ENCODE data around the gene KRT74.
"Not testable (repeated sequence)": the region's sequence is repeated elsewhere in the genome, so short reads cannot be mapped to it uniquely, and the experiment has no call there.

The KRT74 gene

DNA sequence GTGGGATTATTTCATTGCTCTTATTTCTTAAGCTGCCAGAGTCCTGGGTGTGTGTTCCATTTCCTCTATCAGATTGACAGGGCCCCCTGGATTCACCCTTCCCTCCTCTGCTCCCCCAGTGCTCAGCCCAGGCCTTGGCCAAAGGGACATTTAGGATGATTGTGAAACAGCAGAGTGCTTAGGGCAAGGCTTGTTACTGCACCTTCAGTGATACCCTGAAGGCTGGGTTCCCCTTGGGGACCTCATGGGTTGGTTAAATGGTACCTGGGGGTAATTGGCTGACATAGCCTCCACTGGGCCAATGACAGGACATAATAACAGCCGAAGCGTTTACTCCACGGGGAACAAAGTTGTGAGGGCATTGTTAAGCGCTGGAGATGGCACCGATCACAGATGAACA, 28.9 kb upstream of the KRT74 start:
- DNase-seq, result no peak

DNA sequence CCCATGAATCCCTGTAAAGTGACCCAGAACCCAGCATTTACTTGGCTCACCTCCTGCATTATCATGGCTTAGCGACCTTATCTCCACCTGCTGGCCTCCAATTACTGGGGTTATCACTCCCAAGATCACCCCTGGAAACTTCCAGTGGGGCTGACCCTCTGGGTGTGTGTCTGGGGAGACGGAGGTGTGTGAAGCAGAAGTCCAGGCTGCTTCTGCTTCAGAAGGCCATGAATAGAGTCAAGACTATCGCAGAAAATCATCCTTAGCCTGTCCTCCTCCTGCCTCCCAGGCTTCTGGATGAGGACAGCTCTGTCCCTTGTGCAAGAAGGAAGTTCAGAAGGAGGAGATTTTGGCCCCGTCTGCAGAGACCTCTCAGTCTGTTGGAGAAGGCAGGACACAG, 28.0 kb upstream of the KRT74 start:
- no peak for DNase-seq

DNA sequence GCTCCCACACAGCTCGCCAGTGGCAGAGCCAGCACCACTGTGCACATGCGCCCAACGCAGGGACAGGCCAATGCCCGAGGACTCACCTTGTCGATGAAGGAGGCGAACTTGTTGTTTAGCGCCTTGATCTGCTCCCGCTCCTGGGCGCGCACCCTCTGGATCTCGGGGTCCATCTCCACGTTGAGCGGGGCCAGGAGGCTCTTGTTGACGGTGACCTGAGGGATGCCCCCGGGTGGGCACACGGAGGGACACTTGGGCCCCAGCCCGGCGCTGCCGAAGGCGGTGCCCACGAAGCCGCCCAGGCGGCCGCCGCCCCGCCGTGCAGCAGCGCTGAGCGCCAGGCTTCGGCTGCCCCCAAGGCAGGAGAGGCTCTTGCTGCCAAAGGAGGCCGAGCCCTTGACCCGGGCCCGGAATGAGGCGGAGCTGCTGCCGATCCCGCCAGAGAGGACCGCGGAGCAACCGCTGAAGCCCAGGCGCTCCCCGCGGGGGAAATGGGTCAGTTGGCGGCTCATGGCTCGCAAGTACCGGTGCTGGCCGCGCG, 27.4 kb upstream of the KRT74 start, which contains the start of gene KRT72:
Gene KRT72 (minus strand): TSS at position 523 of the 541 bp plus-strand sequence. CDS start 11 bp downstream, at position 512.
- no peak for DNase-seq

DNA sequence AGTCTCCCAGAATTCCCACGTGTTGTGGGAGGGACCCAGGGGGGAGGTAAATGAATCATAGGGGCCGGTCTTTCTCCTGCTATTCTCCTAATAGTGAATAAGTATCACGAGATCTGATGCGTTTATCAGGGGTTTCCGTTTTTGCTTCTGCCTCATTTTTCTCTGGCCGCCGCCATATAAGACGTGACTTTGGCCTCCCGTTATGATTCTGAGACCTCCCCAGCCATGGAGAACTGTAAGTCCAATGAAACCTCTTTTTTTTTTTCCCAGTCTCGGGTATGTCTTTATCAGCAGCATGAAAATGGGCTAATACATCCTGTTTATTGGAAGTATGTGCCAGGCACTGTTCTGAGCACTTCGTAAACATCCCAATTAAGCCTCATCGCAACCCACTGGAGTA, 26.8 kb upstream of the KRT74 start:
- DNase-seq, result no peak

DNA sequence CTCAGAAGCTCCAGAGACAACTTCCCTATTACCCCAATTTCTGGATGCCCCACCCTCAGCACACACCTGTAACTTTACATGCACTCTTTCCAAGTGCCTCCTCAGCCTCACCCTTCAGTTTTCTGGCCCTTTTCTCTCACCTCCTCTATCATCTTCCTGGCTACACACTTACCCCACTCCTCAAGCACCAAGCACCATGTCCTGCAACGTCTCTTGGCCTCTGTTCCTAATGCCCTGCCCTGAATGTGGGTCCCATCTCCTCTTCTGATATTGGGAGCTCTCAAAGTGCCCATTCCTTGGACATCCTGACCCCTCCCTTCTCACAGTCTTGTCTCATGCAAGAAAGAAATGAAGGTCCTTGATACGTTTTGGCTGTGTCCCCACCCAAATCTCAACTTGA, 26.4 kb upstream of the KRT74 start:
- DNase-seq, result no peak

DNA sequence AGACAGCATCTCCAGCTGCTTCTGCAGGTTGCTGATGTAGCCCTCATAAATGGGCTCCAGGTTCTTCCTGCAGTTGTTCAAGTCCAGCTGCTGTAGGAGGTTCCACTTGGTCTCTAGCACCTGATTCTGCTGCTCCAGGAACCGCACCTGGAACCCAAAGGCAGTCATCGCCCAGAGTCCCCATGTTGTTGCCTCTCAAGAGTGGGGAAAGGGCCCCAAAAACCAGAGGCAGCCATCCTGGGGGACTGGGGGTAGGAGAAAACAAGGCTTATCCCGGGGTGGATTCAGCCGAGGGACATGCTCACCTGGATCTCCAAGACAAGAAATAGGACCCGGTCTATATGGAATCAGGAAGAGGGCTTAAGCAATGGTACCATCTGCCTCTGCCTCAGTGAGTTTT, 25.3 kb upstream of the KRT74 start:
- no peak for DNase-seq

DNA sequence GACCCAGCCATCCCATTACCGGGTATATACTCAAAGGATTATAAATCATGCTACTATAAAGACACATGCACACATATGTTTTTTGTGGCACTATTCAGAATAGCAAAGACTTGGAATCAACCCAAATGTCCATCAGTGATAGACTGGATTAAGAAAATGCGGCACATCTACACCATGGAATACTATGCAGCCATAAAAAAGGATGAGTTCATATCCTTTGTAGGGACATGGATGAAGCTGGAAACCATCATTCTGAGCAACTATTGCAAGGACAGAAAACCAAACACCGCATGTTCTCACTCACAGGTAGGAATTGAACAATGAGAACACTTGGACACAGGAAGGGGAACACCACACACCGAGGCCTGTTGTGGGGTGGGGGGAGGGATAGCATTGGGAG, 20.6 kb upstream of the KRT74 start:
- DNase-seq, result not testable (repeated sequence)

DNA sequence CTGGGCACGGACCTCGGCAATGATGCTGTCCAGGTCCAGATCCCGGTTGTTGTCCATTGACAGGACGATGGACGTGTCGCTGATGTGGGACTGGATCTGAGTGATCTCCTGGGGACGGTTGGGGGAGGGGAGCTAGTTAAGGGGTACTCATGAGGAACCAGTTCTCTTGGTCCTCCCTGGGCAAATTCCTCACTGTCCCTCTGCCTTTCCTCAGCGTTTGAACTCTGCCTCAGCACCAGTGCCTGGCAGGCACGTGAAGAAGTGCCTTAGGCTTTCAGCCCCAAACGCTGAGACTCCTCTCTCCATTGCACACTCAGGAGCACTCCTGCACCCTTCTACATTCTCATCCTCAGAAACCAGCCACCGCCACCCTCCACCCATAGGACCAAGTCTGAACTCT, 17.9 kb upstream of the KRT74 start:
- DNase-seq, result no peak

DNA sequence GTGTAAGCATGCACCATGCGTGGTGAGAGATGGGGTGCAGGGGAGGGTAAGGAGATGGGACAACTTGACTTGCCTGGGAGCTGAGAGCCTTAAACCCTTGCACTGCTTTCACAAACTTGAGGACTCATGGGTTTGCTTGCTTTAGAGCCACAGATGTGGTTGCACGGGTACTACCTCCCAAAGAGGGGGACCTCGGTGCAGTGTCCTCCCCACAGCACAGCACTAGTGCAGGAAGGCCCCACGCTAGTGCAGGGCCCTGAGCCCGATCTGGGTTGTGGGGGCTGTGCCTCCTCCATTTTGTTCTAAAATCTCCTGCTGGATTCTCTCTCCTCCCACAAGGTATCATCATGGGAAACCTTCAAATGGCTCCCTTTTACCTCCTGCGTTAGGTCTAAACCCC, 16.4 kb upstream of the KRT74 start:
- DNase-seq, result no peak

DNA sequence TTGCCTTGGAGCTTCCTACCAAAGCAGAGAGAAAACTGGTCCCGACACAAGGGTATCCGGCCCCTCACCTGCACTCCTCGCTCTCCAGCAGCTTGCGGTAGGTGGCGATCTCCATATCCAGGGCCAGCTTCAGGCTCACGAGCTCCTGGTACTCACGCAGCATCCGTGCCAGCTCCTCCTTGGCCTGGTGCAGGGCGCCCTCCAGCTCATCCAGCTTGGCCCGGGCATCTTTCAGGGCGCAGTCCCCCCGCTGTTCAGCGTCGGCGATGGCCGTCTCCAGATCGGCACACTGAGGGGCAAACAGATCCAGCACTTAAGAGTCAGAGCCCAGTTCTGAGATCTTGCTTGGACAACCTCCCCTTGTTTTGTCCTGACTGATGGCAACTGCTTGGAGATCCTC, 13.9 kb upstream of the KRT74 start:
- no peak for DNase-seq

DNA sequence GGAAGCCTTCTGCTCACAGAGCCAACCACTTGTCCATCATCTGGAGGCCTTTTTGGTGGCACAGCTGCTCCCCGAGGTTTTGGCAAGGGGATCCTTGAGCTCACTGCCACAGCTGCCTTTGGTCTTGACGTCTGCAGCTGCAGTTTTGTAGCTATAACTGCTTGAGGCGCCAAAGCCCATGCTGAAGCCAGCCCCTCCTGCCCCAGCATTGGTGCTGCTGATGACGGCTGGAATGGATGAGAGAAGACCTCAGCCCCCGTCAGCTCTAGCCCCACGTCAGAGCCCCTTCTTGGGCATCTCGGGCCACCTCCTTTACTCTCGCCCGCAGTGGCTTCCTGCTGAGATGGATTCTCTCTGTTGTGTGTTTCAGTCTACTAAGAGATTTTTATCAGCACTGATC, 12.3 kb upstream of the KRT74 start:
- peak; percentile 80 for DNase-seq

DNA sequence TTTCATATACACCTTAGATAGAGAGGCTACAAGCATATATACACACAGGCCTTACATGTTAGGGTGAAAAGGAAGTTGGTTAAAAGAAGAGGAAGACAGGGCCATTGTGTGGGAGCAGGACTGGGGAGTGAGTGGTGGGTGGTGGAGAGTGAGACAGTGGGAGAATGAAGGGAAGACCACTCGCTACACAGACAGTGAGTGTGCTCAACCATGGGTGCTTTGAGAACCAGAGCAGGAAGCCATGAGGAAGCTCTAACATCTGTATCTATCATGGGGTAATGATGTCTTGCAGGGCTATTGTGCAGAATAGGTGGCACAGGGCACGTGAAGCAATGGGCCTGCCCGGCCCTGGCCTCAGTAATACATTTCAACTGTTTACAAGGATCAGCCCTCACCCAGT, 11.4 kb upstream of the KRT74 start:
- no peak for DNase-seq

DNA sequence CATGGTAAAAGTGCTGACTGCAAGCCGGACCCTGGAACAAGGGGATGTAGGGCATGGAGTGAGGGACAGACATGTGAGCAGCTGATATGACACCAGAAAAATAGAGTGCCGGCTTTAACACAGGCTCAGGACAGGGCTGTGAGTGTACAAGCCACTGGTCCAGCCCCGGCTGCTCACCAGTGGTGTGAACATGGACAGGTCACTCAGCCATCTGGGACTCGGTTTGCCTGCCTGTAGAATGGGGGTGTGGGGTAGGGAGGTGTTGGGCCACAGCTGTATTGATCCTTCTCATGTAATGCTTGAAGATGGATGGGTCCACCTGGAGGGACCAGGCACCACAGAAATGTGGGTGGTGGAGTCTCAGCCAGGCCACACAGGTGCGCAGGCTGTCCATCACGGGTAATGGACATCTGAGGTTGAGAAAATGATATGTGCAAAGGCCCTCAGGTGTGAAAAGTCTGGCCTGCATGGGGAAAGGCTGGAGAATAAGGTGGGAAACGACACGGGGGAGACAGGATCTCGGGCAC, 10.6 kb upstream of the KRT74 start:
- DNase-seq, result no peak

DNA sequence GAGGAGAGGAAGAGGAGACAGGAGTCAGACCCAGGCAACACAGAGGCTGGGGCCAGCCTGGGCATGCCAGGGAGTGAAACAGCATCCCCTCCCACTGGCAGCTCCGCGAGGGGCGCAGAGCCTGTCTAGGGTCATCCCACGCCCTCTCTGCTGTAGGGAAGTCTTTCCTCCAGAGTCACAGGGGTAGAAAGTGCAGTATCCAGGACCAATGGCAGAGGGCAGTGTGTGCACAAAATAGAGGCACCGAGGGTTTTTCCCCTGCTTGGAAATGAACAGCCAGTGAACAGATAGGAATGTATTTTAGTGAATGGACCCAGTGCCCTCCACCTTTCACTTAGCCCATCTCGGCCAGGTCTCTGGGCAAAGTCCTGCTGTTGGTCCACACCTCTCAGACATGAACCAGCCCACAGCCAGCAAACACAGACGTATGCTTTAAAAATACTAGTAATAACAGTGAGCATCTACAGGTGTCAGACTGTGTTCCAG, 9.4 kb upstream of the KRT74 start:
- DNase-seq, result peak; percentile 53

DNA sequence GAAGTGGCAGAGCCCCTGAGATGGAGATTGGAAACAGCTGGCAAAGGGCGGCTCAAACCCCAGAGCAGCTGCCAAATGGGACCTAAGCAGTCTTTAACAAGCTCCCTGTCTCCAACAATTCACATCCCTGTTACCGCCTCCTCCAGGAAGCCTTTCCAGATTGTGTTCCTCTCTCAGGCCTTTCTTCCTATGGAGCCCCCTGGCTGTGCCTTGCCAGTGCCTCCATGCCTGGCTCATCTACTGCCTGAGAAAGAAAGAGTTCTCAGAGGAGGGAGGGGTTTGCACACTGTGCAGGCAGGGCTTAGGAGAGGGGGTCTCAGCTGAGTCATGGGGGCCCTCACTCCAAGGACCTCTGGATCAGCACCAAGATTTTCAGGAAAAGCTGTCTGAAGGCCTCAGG, 8.8 kb upstream of the KRT74 start:
- no peak for DNase-seq

DNA sequence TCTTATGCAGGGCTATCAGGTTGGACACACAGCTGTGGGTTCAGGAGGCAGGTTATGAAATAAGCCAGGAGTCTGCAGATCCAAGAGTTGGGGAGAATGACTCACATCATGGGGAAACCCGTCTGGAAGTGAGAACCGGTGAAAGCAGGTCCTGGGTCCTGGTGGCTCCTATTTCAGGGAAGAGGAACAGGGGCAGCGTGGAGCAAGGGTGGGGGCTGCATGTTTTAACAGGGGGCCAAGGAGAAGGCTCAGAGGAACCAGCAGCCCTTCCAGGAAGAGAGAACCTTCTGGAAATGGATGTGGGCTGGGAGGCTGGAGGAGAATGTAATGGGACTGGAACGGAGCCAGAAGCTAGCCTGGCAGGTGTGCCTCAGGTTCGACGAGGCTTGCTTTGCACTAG, 7.8 kb upstream of the KRT74 start:
- DNase-seq, result no peak

DNA sequence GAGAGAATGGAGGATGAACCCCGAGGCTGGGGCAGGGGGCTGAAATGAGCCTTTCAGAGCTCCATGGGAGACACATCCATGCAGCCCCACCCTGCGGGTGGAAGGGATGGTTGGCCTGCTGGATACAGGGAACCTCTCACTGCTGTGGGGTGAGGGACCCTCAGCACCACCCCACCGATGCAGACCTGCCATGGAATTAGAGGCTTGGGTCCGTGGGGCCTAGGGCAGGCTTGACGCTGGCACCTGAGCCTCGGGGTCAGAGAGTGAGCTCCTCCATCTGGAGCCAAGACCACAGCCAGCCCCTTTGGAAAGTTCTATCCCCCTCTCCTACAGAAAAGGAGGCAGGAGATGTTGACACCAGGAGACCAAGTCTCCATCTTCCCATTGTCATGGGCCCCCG, 7.4 kb upstream of the KRT74 start:
- no peak for DNase-seq

DNA sequence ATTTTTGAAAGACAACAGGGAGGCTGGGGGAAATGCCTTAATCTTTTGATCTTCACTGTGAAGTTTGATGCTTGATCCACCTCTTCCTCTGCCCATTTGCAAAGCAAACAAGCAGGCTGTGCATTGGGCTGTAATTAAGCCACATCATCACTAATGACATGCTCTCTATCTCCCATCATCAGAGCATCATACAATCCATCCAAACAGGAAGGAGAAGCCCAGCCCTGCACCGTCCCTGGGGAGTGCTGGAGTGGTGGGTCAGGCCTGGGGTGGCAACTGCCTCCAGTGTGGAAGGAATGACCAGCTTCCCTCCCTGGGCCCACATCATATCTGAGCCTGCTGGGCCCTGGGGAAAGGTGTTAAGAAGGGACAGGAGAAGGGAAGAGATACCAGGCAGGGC, 6.9 kb upstream of the KRT74 start:
- DNase-seq, result no peak

DNA sequence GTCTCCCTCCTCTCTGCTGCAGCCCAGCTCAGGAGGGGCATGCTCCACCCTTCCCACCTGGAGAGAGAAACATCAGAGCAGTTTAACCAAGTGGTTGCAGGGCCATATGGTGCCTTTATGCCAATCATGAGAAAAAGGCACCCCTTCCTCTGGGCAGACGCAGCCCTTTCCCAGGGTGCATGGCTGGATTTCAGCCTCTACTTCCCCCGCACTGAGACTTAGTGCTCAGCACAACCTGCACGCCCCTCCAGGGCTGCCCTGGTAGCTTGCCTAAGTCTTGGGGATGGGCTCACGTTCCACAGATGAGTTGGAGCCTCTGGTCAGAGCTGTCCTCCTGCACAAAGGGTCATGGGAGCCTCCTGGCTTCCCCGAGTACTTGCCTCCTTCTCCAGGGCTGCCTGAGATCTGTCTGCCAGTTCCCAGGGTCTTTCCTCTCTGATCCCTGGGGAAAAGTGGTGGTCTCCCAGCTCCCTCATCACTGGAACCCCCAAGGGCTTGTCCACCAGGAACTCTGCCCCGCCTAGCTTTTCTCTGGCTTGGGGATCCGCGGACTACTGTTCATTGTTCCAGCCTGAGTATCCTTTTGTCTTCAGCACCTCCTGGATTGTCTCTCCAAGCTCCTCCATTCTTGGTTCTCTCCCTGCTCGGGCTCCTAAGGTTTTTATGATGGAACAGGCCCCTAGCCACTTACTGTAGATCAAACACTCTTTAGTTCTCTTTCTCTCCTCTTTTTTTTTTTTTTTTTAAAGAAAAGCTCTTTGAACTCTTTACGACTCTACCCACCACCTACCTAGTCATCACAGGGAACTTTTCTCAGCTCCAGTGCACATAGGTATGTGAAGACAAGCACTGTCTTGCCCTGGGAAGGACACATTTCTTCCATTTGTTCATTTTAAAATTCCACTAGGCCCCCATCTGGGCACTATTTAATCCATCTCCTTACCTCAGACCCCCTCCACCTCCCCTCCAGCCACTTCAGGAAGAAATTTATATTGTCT, 6.1 kb upstream of the KRT74 start:
- no peak for DNase-seq

DNA sequence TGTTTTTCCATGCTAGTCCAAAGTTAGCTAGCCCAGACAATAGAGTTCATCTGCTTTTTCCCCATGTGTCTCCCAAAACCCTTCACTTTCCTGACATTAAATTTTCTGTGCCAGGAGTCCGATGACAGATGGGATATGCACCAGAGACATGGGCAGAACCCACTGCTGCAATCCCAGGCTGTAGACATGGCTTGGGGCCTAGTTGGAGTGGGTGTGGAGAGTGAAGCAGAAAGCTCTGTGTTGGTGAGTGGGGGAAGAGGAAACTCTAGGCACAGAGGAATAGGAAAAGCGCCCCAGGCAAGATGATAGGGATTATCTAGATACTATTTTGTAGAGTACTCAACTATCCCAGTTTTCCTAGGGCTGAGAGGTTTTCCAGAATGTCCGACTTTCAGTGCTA, 4.8 kb upstream of the KRT74 start:
- DNase-seq, result no peak

DNA sequence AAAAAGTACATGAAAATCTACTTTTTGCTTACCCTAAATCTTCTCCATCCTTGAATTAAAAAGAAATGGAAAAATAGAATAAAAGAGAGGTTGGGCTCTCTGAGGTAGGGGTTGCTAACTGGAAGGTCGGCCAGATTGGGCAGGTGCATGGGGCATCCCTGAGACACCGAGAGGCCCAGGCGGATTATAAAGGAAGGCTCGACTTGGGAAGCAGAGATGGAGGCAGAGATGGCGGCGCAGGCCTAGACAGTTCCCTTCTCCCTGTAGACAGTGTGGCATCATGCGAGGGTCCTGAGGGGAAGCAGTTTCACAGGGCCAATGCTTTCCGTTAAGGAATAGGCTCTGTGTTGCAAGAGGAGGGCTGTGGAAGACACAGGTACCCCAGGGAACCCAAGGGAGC, 3.7 kb upstream of the KRT74 start:
- no peak for DNase-seq

DNA sequence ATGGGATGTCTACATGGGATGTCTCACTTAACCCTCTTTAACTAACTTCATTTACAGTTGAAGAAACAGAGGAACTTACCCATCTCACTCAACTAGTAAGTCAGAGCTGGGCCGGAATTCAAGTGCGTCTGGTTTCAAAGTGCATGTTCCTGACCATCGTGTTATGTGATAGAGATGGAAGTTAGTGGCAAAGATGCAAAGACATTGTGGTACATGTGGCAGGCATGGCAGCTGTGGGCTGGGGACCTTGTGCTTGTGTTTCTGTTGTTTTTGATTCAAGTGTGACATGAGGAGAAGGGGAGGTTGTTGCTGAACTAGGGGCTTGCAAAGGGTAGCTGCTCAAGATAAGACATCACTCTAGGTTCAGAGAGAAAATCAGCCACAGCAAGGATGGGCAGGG, 2.3 kb upstream of the KRT74 start:
- DNase-seq, result no peak

DNA sequence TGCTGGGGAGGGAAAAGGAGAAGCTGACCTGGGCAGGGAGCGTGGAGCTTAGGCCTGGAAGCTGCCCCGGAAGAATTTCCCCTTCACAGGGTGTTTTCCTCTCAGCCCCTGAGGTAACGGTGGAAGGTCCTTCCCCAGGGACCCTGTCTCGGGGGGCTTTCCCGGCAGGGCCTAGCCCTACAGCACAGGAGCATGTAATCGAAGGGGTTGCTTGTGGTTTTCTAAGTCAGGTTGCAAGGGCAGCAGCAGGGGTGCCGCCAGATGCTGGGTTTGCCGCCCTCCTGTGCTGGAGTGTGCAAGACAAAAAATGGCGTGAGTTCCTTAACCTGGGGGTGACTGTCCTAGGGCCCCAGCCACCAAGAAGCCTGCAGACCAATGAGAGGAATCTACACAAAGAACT, 1.6 kb upstream of the KRT74 start:
- DNase-seq, result no peak

DNA sequence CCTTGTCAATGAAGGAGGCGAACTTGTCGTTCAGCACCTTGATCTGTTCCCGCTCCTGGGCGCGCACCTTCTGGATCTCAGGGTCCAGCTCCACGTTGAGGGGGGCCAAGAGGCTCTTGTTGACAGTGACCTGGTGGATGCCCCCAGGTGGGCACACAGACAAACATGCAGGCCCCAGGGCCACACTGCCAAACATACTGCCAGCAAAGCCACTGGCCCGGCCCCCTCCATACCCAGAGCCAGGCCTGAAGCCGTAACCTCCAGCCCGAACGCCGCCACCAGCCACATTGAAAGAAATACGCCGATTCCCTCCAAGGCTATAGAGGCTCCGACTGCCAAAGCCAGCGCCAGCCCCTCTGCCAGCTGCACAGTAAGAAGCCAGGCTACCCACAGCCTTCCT, 337 bp downstream of the KRT74 start:
- DNase-seq, result no peak
